ENCODE results near the gene AKT1. TPM values are rescaled to one million over a fixed set of nuclear protein-coding genes. Genes with fewer than 3 reads are reported as not detected.

AKT1 gene
- total and polyA plus RNA-seq, 2 of the 13 experiments (the other 11 are each of a cell fraction or from before 2014, with no cell fraction given), result 96.2 to 116 TPM

GRCh38 chr14:104735830-104736642 lies 59.5 kb downstream of the AKT1 start (continued):
- TF ChIP-seq, protein P1, sequence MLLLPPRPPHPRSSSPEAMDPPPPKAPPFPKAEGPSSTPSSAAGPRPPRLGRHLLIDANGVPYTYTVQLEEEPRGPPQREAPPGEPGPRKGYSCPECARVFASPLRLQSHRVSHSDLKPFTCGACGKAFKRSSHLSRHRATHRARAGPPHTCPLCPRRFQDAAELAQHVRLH (CRISPR knock-in tag; IDR thresholded peaks at IDR 0.05; ENCODE audit: borderline replicate concordance, low read depth), result peak; percentile 80
- peak; percentile 85; the same call in 1 of the 2 replicates for TF ChIP-seq ZNF292 (CRISPR knock-in tag; IDR thresholded peaks at IDR 0.05; ENCODE audit: borderline replicate concordance, low read depth)
- peak; percentile 34; the same call in 1 of the 2 replicates for TF ChIP-seq NR1H2 (CRISPR knock-in tag; IDR thresholded peaks at IDR 0.05; ENCODE audit: borderline replicate concordance, low read depth)
- TF ChIP-seq RAD21 (CRISPR knock-in tag; IDR thresholded peaks at IDR 0.05), result 0 out of 2 replicates have a peak, but pooled peaks have one; percentile 19
- TF ChIP-seq FOXM1 (CRISPR knock-in tag; IDR thresholded peaks at IDR 0.05), result no peak
- no peak for TF ChIP-seq KDM4B (CRISPR knock-in tag; IDR thresholded peaks at IDR 0.05)
- peak; percentile 88 for TF ChIP-seq MED8 (CRISPR knock-in tag; IDR thresholded peaks at IDR 0.05; ENCODE audit: insufficient replicate concordance)
- TF ChIP-seq BRD4 (CRISPR knock-in tag; IDR thresholded peaks at IDR 0.05), result peak; percentile 95
- TF ChIP-seq ZNF598 (CRISPR knock-in tag; IDR thresholded peaks at IDR 0.05; ENCODE audit: borderline replicate concordance), result peak; percentile 81; the same call in 1 of the 2 replicates
- TF ChIP-seq ZNF629 (CRISPR knock-in tag; conservative IDR thresholded peaks at IDR 0.05), result 0 out of 2 replicates have a peak, but pooled peaks have one; percentile 36
- TF ChIP-seq ZNF761 (CRISPR knock-in tag; conservative IDR thresholded peaks at IDR 0.05), result 0 out of 2 replicates have a peak, but pooled peaks have one; percentile 59
- peak; percentile 80 for TF ChIP-seq GABPB1 (CRISPR knock-in tag; IDR thresholded peaks at IDR 0.05)
- TF ChIP-seq HINFP (CRISPR knock-in tag; IDR thresholded peaks at IDR 0.05; ENCODE audit: low read depth), result peak; percentile 65; the same call in 1 of the 2 replicates
- TF ChIP-seq ZBED4 (CRISPR knock-in tag; IDR thresholded peaks at IDR 0.05; ENCODE audit: borderline replicate concordance), result peak; percentile 87; the same call in 1 of the 2 replicates
- no peak for TF ChIP-seq ZC3H4 (CRISPR knock-in tag; IDR thresholded peaks at IDR 0.05; ENCODE audit: borderline replicate concordance)
- TF ChIP-seq, protein P2, sequence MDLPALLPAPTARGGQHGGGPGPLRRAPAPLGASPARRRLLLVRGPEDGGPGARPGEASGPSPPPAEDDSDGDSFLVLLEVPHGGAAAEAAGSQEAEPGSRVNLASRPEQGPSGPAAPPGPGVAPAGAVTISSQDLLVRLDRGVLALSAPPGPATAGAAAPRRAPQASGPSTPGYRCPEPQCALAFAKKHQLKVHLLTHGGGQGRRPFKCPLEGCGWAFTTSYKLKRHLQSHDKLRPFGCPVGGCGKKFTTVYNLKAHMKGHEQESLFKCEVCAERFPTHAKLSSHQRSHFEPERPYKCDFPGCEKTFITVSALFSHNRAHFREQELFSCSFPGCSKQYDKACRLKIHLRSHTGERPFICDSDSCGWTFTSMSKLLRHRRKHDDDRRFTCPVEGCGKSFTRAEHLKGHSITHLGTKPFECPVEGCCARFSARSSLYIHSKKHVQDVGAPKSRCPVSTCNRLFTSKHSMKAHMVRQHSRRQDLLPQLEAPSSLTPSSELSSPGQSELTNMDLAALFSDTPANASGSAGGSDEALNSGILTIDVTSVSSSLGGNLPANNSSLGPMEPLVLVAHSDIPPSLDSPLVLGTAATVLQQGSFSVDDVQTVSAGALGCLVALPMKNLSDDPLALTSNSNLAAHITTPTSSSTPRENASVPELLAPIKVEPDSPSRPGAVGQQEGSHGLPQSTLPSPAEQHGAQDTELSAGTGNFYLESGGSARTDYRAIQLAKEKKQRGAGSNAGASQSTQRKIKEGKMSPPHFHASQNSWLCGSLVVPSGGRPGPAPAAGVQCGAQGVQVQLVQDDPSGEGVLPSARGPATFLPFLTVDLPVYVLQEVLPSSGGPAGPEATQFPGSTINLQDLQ (CRISPR knock-in tag; IDR thresholded peaks at IDR 0.05), result peak; percentile 37; the same call in 1 of the 2 replicates
- TF ChIP-seq ZNF468 (CRISPR knock-in tag; IDR thresholded peaks at IDR 0.05), result peak; percentile 87; the same call in 1 of the 2 replicates
- no peak for TF ChIP-seq ZNF326 (CRISPR knock-in tag; IDR thresholded peaks at IDR 0.05; ENCODE audit: borderline replicate concordance)
- TF ChIP-seq ZNF556 (CRISPR knock-in tag; IDR thresholded peaks at IDR 0.05; ENCODE audit: borderline replicate concordance), result peak; percentile 85; the same call in 1 of the 2 replicates
- TF ChIP-seq NR2F1 (CRISPR knock-in tag; IDR thresholded peaks at IDR 0.05), result peak; percentile 64 to 89
